HTR-8/SVneo (cell line): ENCODE measurements around the gene TMEM147.
A peak's percentile ranks its signal among the peaks of the same experiment; 100 is the strongest.

Experiments used
- DNase-seq: peaks from one replicate; pipeline ENCODE4 v3.0.0; 2011; ENCODE audit warnings: low spot score, mixed read lengths; ENCODE audit not compliant: insufficient read length
- FAIRE-seq: peaks from 2 replicates; lab custom pipeline; 2011; peaks lifted over from hg19 to GRCh38; lab: Jason Lieb, UNC

The TMEM147 gene, protein sequence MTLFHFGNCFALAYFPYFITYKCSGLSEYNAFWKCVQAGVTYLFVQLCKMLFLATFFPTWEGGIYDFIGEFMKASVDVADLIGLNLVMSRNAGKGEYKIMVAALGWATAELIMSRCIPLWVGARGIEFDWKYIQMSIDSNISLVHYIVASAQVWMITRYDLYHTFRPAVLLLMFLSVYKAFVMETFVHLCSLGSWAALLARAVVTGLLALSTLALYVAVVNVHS

DNA sequence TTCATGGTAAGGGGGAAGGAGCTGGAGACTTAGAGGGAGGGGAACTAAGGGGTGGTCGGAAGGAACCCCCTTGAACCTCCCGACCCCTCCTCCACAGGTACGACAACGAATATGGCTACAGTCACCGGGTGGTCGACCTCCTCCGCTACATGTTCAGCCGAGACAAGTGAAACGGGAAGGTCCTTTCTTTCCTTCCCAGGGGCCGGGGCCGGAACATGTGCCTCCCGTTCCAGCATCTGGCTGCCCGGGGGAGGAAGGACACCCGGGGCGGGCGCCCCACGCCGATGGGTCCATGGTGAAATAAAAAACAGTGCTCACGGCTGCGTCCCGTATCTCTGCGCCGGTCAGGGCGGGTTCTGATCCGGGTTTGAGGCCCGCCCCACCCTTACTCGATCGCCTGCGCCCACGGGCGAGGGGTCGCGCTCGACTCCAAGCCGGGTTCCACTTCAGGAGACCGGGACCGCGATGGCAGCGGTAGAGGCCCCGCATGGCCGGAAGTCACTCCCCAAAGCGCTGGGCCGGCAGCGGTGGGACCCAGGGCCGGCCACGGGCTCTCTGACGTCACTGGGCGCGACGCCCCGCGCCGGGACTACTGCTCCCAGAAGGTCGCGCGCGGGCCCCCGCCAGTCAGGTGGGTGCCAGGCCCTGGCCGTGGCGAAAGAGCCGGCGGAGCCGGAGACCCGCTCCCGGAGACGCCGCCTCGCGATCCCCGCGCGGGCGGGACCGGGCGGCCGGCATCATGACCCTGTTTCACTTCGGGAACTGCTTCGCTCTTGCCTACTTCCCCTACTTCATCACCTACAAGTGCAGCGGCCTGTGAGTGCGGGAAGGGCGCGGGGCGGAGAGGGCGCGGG lies at the start of gene TMEM147:
TSS of gene TMEM147 (plus strand) at position 626 of the 854 bp plus-strand sequence. CDS start at position 740, 114 bp downstream.
- DNase-seq (peak; percentile 98), FAIRE-seq (peak; percentile 65)

DNA sequence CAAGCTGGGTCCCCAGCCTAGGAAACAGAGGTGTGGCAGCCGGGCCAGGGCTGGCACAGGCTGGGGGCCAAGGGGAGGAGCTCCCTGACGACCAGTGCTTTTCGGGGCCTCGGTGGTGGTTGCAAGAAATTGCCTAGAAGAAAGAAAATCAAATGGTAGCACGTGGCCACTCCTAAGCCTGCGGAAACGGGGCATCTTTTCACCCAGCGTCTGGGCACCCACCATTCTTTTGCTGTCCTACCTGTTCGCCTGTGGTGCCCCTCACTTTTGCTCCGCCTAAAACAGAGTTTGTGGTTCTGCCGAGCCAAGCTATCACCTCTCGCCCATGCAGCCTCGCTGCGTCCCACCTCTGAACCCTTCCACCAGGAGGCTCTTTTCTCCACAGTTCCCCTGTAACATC lies 48.0 kb upstream of the TMEM147 start:
- no peak for FAIRE-seq
- no peak for DNase-seq

DNA sequence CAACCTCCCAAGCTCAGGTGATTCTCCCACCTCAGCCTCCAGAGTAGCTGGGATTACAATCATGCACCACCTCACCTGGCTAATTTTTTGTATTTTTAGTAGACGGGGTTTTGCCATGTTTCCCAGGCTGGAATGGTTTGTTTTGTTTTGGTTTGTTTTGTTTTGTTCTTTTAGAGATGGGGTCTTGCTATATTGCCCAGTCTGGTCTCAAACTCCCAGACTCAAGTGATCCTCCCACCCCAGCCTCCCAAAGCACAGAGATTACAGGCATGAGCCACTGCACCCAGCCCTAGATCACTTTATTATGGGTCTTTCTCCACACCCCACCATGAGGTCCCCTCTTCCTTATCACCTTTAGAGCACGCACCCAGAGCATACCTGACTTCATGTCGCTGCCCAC lies 47.2 kb upstream of the TMEM147 start:
- DNase-seq: no peak
- no peak for FAIRE-seq

DNA sequence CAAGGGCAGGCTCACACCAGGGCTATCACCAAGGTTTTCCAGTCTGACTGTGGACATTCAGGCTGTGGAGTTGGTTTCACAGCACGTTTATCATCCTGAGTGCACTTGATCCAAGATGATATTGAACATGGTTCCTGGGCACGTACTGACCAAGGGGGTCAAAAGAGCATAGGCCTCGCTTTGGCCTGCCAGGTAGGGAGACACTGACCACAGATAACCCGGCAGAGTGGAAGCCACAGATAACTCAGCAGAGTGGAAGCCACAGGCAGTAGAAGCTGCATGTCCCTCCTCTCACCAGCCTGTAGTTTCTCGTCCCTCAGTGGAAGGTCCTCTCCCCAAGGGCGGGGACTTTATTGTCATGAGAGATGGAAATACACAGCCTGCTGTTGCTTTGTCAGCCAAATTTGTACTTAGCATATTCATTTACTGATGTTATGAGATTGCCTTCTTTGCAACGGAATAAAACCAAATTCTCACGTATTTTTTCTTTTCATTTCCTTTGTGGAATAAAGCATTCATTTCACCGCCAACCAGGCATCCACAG lies 46.4 kb upstream of the TMEM147 start:
- no peak for DNase-seq
- no peak for FAIRE-seq

DNA sequence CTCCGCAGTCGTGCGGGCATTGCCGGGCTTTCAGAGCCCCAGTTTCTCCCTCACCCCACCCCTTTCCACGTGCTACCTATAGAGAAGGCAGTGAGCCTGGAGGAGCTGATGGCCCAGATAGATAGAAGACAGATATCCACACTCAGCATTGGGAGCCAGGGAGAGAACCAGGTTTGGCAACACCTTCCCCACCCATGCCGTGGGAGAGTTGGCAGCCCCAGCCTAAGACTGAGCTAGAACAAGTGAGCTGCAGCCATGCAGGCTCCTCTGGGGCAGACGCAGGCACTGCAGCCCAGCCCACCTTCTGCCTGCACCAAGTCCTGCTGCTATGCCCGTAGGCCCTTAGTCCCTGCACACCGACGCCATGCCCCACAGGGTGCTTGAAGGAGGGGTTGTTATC lies 44.8 kb upstream of the TMEM147 start:
- DNase-seq (no peak), FAIRE-seq (no peak)

DNA sequence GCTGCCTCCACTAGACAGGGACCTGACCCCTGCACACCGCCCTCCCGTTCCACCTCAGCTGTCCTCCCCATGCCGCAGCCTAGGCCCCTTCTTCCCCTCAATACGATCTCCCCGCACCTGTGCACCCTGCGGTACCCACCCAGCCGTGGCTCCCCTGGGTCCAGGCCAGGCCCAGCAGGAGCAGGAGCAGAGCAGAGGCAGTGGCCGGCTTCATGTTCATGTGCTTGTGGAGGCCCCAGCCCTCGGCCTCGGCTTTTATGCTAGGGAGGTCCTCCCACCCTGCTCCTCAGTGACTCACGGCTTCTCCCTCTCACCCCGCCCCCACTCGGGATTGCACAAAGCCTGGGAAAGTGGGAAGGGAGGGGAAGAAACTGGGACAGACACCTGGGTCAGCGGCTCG lies 43.7 kb upstream of the TMEM147 start:
- FAIRE-seq: no peak

DNA sequence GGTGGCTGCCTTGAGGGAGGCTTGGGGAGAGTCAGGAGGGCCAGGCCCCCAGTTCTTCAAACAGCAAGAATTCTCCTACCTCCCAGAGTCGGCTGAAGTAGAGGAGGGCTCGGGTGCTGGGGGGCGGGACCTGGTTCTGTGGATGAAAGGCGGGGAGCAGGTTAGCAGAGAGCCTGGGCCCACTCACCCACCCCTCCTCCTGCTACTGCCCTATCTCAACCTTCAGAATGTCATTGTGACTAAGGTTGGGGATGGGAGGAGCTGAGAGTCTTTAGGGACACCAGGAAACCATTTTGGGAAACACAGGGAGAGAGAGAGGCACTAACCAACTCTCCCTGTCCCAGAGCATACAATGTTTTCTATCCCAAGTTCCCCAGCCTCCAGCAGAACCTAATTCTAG lies 42.7 kb upstream of the TMEM147 start:
- no peak for DNase-seq
- FAIRE-seq: no peak

More for the DNA sequence above, 43.7 kb upstream of the TMEM147 start:
- no peak for DNase-seq

DNA sequence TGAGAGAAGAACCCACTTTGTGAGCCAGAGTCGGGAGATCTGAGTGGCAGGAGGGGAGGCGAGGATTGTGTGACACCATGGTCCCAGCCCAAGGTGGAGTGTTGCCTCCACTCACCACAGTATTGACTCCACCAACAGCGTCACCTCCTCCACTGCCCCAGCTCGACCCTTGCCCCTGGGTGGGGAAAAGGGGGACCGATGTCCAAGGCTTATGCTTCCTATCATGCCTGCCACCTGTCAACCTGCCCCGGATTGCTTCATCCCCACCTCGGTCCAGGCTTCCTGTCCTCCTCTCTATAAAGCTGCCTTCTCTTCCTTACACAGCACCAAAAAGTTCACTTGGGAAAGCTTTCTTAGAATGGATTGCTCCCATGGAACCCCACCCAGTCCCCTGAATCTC lies 39.4 kb upstream of the TMEM147 start:
- no peak for FAIRE-seq
- DNase-seq: no peak

DNA sequence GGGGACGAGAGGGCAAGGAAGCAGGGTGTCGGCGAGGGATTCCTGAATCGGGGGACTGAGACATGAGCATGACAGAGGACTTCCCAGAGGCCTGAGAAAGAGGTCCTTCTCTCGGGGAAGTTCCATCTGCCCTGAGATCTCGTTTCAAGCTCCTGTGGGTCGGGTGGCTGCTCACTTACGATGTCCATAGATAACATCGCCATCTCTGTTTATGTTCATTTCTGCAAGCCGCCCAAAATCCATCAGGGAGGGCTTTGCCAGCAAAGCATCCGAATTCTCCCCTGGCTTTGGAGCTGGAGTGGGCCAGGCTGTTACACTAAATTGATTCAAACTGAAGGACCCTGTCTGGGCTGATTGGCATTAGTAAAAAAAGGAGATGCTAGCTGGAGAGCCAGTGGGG lies 37.9 kb upstream of the TMEM147 start:
- DNase-seq (no peak), FAIRE-seq (no peak)

DNA sequence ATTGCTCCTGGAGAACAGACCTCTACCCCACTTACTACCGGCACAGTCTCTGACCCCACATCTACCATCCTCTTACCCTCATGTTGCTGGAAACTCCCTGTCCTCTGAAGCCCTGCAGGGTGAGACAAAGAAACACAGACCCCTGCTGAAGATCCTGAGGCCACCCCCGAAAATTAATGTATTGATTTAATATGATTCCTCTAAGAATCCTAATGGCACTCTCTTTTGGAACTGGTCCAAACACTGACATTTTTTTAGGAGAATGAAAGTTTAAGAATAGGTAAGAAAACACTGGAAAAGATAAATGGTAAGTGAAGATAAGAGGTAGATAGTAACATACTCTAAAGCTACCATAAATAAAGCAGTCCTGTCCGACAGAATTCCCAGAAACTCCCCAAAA lies 37.3 kb upstream of the TMEM147 start:
- no peak for FAIRE-seq
- no peak for DNase-seq

DNA sequence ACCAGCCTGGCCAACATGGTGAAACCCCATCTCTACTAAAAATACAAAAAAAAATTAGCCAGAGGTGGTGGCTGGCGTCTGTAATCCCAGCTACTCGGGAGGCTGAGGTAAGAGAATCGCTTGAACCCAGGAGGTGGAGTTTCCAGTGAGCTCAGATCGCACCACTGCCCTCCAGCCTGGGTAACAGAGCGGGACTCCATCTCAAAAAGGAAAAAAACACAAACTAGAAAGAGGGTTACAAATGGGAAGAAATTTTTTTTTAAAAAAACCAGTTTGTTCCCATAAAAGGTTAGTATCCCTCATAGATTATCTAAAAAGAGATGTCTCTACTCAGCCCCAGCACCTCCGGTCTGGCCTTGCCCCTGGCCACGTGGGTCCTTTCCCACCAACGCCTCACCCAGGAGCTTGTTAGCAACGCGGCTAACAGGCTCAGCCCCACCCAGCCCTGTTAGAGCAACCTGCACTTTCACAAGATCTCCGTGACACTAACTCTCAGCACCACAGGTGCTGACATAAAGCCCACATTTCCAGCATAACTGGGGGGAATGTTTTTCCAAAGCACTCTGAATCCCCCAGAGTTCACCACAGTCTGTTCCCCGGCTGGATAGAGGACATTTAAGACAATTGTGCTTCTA lies 36.3 kb upstream of the TMEM147 start:
- no peak for FAIRE-seq
- no peak for DNase-seq

DNA sequence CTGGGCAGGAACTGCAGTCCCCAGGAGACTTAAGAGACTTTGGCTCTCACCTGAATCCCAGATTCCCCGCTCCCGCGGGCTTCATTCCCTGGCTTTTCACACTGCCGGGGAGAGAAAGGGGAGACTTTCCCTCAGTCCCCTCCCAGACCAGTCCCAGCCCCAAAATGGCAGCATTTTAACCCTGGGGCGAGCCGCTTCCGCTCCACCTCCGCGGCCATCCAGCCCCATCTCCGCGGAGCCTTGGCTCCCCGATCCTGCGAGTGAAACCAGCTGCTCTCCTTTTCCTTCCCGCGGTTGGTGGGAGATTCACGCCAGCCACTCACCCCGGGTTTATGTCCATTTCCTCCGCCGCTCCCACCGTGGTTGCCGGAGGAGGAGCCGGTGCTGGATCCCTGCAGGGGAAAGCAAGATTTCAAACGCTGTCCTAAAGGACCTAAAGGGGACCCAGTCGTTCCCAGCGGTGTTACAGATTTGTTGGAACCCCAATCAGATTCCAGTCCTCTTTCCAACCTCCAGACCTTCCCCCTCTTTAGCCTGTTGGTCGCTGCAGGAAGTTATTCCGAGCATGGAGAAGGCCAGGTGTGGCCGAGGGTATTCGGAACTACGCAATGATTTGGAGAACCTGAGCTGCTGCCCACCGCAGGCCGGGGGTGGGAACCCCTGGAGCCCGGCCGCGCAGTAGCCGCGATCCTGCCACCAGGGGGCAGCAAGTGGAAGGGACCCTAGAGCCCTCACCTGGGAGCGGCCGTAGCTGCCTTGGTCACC lies 35.4 kb upstream of the TMEM147 start:
- FAIRE-seq (peak; percentile 76), DNase-seq (peak; percentile 90)

DNA sequence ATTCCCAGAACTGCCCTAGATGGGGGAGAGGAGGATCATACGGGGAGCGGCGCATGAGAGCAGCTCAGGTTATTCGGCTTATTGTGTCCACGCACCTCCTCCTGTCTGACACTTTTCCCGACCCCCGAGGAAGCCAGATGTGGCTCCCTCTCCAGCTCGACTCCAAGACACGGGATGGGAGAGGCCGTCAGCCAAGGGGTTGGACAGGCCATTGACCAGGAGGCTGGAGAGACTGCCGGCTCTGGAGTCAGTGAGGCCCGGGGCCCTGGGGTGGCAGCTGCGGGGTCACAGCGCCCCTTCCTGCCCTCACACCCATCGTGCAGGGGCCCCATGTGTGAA lies 34.8 kb upstream of the TMEM147 start:
- no peak for DNase-seq
- FAIRE-seq: no peak

DNA sequence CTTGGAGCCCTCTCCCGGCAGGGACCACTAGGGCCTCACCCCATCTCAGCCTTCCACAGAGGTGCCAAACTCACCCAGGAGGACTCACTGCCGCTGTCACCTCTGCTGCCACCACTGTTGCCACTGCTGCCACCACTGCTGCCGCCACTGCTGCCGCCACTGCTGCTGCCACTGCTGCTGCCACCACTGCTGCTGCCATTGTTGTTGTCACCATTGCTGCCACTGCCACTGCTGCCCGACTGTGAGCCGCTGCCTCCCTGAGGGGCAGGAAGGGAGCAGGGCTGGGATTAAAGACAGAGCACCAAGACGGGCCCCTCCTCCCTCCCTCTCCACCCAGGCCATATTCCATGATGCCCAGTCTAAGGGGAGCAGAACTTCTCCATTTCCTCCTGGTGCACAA lies 34.1 kb upstream of the TMEM147 start:
- FAIRE-seq: no peak
- DNase-seq: no peak

DNA sequence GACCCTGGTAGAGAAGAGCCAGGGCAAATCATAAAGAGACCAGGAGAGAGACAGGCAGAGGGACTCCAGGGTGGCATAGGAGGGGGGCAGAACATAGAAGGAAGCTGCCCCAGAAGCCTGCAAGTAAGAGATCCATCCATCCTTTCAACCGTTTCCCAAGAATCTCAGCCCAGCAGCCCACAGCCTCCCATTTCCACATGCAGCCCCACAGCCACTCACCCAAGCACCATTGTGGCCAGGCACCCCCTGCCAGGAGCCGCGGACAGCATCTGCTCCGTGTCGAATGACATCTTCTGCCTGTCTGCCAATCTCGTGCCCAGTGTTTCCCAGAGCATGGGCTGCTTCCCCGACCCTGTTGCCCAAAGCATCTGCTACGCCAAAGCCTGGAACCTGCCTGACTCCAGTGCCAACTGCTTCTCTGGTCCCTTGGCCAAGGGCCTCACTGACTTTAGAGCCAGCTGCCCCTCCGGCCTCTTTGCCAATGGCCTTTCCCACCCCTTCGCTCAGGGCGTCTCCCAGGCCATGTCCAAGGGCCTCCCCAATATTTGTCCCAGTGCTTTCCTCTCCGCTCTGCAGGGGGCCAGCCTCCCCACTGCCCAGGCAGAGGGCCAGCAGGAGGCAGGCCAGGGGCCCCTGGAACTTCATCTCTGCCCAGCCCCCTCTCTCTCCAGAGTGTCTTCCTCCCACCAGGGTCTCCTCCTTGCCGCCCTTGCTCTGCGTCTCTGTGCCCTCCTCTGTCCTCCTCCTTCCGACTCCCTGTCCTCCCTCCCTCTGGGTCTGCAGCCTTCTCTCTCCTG lies 32.4 kb upstream of the TMEM147 start:
- FAIRE-seq (no peak), DNase-seq (no peak)

DNA sequence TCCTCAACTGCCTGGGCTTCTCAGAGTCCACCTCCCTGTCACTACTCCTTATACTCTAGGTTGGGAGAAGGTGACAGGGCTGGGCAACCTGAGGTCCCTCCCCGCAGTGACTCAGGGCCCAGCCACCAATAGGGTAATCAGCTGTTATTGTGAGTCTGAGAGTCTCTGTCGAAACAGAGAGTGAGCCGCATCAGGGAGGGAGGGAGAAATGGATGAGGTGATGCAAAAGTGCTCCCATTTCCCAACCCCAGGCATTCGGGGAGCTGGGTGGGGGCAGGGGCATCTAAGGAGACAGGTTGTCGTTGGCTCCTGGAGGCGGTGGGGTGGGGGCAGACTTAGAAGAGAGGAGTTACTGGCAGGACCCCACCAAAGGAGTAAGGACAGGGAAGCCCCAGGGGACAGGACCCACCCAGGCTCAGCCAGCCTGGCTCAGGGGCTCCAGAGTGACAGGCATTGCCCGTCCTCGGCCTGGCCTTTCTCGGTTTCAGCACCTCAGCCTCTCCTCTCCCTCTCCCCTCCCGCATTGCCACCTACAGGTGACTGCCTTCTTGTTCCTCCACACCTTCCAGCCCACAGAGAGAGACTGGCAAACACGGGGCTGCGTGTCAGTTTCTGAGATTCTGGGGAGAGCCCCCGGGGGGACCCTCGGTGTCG lies 31.7 kb upstream of the TMEM147 start, which contains the start of gene DMKN:
TSS of gene DMKN (minus strand) at position 22 of the 654 bp plus-strand sequence. CDS start 174 bp downstream, outside the sequence.
- no peak for DNase-seq
- no peak for FAIRE-seq

DNA sequence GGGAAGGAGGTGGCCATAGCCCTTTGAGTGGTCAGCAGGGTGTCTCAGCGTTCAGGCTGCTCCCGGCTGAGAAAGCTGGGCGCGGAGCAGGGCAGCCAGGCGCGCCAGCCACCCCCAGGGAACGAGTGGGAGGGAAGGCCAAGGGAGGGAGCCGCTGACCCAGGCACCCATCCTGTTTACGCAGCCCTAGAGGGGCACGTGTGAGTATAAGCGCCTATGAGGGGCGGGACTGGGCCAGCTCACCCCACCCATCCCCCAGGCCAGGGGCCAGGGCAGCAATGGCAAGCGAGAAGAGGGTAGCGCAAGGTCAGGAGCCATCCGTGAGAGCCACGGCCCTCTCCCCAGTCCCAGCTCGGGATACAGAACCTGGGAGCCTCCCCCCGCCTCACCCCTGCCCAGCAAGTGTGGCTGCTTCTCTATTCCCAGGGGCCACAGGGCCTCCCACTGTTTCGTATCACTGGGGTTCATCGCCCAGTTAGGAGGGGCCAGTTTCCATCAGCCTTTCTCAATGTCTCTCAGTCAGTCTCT lies 31.1 kb upstream of the TMEM147 start:
- DNase-seq (no peak), FAIRE-seq (no peak)

DNA sequence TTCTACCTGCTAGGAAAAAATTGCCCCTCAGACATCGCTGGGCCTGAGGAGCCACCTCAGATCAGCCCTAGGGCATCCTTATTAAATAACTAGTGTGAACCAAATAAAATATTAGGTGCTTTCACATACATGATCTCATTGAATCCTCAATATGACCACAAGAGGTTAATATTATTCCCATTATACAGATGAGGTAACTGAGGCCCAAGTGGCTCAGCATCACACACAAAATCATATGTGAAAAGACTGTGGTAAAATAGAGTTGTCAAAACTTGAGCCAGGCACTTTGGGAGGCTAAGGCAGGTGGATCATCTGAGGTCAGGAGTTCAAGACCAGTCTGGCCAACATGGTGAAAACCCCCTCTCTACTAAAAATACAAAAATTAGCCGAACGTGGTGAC lies 29.1 kb upstream of the TMEM147 start:
- DNase-seq (no peak), FAIRE-seq (no peak)

DNA sequence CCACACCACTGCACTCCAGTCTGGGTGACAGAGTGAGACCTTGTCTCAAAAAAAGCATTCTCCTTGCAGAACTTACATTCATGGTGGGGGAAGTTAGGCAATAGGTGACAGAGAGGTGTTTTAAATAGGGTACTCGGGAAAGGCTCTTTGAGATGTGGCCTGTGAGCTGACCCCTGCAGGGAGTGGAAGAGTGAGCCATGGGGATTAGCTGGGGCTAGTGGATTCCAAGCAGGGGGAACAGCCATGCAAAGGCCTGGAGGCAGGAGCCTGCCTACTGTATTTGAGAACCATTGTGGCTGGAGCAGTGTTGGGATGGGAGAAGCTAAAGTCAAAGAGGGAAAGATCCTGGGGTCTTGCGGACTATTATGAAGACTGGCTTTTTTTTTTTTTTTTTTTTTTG lies 28.1 kb upstream of the TMEM147 start:
- DNase-seq (no peak), FAIRE-seq (no peak)
